HG02840 (cell line): Measurements from ENCODE around the gene RNF227.

Experiments used
- ATAC-seq: cut with Tn5 transposase; IDR thresholded peaks from one replicate; pipeline ENCODE4 v1.9.1; 2021; ENCODE audit warnings: mild to moderate bottlenecking, moderate library complexity, moderate number of reproducible peaks; ENCODE audit not compliant: unreplicated experiment, low FRiP score

Gene RNF227

GRCh38 chr17:7893187-7893880, 22.8 kb downstream of the RNF227 start:
- no peak for ATAC-seq

GRCh38 chr17:7889166-7889955, 26.7 kb downstream of the RNF227 start:
- no peak for ATAC-seq

- no peak for ATAC-seq
Measured at GRCh38 chr17:7888184-7888920, 27.7 kb downstream of the RNF227 start, which contains the start of gene CHD3. Gene CHD3, plus strand, starts transcription at chr17:7888789. Its CDS starts 212 bp downstream, at chr17:7889001.

GRCh38 chr17:7887482-7888183, 28.5 kb downstream of the RNF227 start:
- ATAC-seq = no peak

GRCh38 chr17:7887038-7887481, 29.0 kb downstream of the RNF227 start:
- ATAC-seq = no peak

- ATAC-seq = no peak
Measured at GRCh38 chr17:7886227-7887037, 29.7 kb downstream of the RNF227 start.

- ATAC-seq = no peak
Measured at GRCh38 chr17:7885367-7886226, 30.5 kb downstream of the RNF227 start.

- no peak for ATAC-seq
Measured at GRCh38 chr17:7884581-7885366, 31.3 kb downstream of the RNF227 start.

- ATAC-seq = no peak
Measured at GRCh38 chr17:7883781-7884386, 32.2 kb downstream of the RNF227 start.

- ATAC-seq = no peak
Measured at GRCh38 chr17:7882629-7883028, 33.5 kb downstream of the RNF227 start.

- no peak for ATAC-seq
Measured at GRCh38 chr17:7882068-7882467, 34.0 kb downstream of the RNF227 start.

GRCh38 chr17:7881276-7882054, 34.6 kb downstream of the RNF227 start:
- ATAC-seq = no peak

- ATAC-seq = no peak
Measured at GRCh38 chr17:7880076-7880868, 35.8 kb downstream of the RNF227 start.

GRCh38 chr17:7878234-7878633, 37.9 kb downstream of the RNF227 start:
- ATAC-seq = no peak

GRCh38 chr17:7875804-7876370, 40.2 kb downstream of the RNF227 start:
- ATAC-seq = no peak

- no peak for ATAC-seq
Measured at GRCh38 chr17:7873051-7873450, 43.0 kb downstream of the RNF227 start.
